ENCODE data around the gene PXMP2. TPM values are rescaled to one million over a fixed set of nuclear protein-coding genes. Genes with fewer than 3 reads are reported as not detected.

The PXMP2 gene
- total RNA-seq, 1 experiment from 2014 or later = 17.8 TPM

GRCh38 chr12:132677492-132677891 lies 9.9 kb upstream of the PXMP2 start:
- H3K18ac ChIP-seq (ENCODE audit: insufficient read length, low read depth, low read length) = no peak overlapping the region
- DNase-seq = no peak
- H3K56ac ChIP-seq (ENCODE audit: insufficient read length, low read depth, low read length) = no peak overlapping the region
- no peaks in the 10 kb centered on the region for H3K23me2 ChIP-seq (ENCODE audit: insufficient read length, low read depth, low read length, poor library complexity, severe bottlenecking)
- no peaks in the 10 kb centered on the region for H3K4me1 ChIP-seq (ENCODE audit: insufficient read depth, low read length)
- Mint-ChIP-seq H3K27ac (no peak overlapping the region), H3K9me3 (no peaks in the 10 kb centered on the region), H3K27me3 (ENCODE audit: low read depth) (no peaks in the 10 kb centered on the region), H3K4me1 (no peaks in the 10 kb centered on the region), H3K36me3 (ENCODE audit: insufficient read depth in 1 of 3, low read depth in 3 of 3) (peaks cover 48 to 83% (median 70%) of the 10 kb centered on the region in 3 experiments), H3K4me3 (no peak overlapping the region)
- H3K9ac ChIP-seq (ENCODE audit: extremely low read depth, insufficient read length, low read length) = no peak overlapping the region
- H2BK5ac ChIP-seq (ENCODE audit: insufficient read length, low read length) = no peak overlapping the region
- H2AFZ ChIP-seq (ENCODE audit: low read length) = no peak overlapping the region
- H4K91ac ChIP-seq (ENCODE audit: insufficient read length, low read depth, low read length) = no peak overlapping the region
- no peak overlapping the region for H4K5ac ChIP-seq (ENCODE audit: insufficient read length, low read depth, low read length)
- no peak overlapping the region for H3K4me2 ChIP-seq (ENCODE audit: insufficient read depth, insufficient read length, low read length)
- H2BK120ac ChIP-seq (ENCODE audit: low read depth, low read length, poor library complexity, severe bottlenecking) = no peak overlapping the region
- no peak overlapping the region for H3K4ac ChIP-seq (ENCODE audit: low read depth, low read length)
- H2AK5ac ChIP-seq (ENCODE audit: insufficient read length, low read length) = no peak overlapping the region
- H3T11ph ChIP-seq (ENCODE audit: low read length) = no peak overlapping the region
- no peak overlapping the region for H4K8ac ChIP-seq (replicated peaks; ENCODE audit: insufficient read length, low read depth, low read length)
- peaks cover 3% of the 10 kb centered on the region; the same call in 1 of the 2 replicates for H3K79me2 ChIP-seq (ENCODE audit: insufficient read depth, low read length)
- no CpG with 5 or more reads among the region's 9 CpGs for WGBS (ENCODE audit: extremely low coverage, insufficient read length, low lambda C conversion rate)
- H3K9me3 ChIP-seq (ENCODE audit: control insufficient read depth, low read depth, low read length) = no peaks in the 10 kb centered on the region
- H3K27ac ChIP-seq (ENCODE audit: insufficient read length, low read depth, low read length) = no peak overlapping the region
- H2BK20ac ChIP-seq (ENCODE audit: low read depth, low read length, poor library complexity, severe bottlenecking) = no peak overlapping the region
- H2BK15ac ChIP-seq (ENCODE audit: low read depth, low read length) = no peak overlapping the region
- H3K79me1 ChIP-seq (ENCODE audit: insufficient read depth, low read depth, low read length, poor library complexity, severe bottlenecking) = no peaks in the 10 kb centered on the region
- H3K14ac ChIP-seq (ENCODE audit: insufficient read depth, low read length) = no peak overlapping the region
- H3K27me3 ChIP-seq (ENCODE audit: insufficient read depth, low read length) = no peaks in the 10 kb centered on the region
- no peak overlapping the region for H3K23ac ChIP-seq (ENCODE audit: insufficient read length, low read depth, low read length)
- H4K20me1 ChIP-seq (ENCODE audit: control insufficient read depth, insufficient read depth, insufficient read length) = no peaks in the 10 kb centered on the region
- TF ChIP-seq CTCF (conservative IDR thresholded peaks at IDR 0.05) = no peak
- no peak overlapping the region for H2BK12ac ChIP-seq (ENCODE audit: insufficient read length, low read depth, low read length)

Data from H9 (cell line).